DMS114 treated with DMSO at 0.1 percent for 48 hours (cell line): ENCODE measurements around the gene SLC15A1.
"Not testable (repeated sequence)": the region's sequence is repeated elsewhere in the genome, so short reads cannot be mapped to it uniquely, and the experiment has no call there.

Experiments
- DNase-seq: peaks from one replicate; lab custom pipeline; 2025; ENCODE audit not compliant: unreplicated experiment; lab: John Stamatoyannopoulos, UW

Gene SLC15A1

DNA sequence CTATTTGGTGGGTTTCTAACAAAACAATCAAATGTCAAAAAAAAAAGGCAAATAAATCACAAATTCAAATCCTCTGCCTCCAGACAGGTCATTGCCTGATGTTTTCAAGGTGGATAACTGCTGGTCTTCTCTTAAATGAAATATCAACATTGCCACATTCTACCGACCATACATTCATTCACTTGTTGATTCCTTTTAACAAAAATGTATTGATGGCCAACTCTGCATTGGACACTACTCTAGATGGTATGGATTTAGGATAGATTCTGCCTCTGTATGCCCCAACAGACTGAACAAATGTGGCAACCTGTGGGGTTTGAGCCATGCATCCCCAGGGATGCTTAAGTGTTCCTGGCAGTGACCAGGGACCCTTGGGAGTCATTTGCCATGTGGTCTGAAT is 88.0 kb downstream of the SLC15A1 start:
- no peak for DNase-seq

DNA sequence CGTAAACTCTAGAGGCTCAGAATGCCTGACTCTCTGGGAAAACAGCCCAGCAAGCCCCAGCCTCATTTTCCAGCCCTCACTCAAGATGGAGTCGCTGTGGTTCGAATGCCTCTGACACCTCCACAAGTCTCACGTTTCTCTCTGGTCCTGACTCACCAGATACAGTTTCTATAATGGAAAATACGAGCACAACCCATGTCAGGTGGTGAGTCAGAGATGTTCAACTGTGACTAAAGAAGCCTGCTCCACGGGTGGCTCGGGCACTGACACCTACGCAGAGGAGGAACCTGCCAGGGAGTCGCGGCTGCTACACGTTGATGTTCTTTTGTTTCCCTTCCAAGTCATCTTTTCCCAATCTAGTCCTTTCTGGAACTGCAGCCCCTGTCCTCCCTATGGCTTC is 88.4 kb downstream of the SLC15A1 start:
- DNase-seq: no peak

DNA sequence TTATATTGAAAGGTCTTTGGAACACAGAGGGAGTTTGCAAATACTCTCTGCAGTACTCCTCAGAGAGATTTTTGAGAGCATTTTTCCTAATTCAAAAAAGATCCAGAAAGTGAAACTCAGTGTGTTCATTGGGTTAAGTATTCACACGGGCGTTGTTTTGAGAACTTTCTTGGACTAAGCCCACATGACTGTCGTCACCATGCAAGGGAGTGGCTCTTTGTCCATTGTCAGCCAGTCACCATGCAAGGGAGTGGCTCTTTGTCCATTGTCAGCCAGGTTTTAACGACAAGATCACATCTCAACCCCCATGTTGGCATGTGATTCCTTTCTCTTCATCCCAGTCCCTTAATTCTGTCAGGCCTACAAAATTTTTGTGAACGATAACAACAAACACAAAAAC is 94.3 kb downstream of the SLC15A1 start:
- DNase-seq: no peak

DNA sequence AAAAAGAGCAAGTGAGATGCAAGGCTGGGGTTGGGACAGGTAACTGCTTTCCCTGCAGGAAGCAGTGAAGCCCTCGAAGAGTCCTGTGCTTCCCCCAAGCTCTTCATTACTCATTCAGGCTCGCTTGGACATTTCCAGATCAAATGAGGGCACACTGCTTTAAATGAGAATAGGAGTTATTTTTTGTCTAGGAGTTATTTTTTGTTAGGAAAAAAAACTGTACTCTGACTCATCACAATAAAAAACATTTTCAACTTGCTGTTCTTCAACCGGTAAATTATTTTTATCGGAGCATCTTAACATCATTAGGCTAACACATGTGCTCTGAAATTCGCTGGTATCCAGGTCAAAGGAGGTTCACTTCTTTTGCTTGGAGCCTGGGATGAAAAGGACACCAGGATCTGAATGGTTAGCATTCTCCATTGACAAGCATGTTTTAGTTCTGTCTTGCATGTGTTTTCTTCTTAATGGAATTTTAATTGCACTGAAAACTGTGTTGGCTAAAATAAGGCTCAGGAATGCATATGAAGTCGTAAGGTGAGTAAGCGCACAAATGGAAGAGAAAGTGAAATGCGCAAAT is 94.9 kb downstream of the SLC15A1 start:
- DNase-seq: no peak

DNA sequence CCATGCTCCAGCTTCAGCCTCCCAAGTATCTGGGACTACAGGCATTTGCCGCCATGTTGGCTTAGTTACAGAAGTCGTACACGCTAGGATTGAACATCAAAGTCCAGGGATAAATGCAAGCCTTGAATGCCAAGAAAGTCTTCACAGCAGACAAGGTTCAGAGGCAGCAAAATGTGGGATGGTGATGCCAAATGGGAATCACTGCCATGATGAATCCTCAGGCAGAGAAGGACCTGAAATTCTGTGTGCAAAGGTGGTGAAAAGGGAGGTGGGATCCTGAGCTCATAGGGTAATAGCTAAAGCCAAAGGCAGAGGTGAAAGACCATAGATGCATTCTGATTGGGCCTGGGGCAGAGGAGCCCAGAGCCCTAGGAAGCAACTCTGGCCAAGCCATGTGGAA is 96.2 kb downstream of the SLC15A1 start:
- no peak for DNase-seq

DNA sequence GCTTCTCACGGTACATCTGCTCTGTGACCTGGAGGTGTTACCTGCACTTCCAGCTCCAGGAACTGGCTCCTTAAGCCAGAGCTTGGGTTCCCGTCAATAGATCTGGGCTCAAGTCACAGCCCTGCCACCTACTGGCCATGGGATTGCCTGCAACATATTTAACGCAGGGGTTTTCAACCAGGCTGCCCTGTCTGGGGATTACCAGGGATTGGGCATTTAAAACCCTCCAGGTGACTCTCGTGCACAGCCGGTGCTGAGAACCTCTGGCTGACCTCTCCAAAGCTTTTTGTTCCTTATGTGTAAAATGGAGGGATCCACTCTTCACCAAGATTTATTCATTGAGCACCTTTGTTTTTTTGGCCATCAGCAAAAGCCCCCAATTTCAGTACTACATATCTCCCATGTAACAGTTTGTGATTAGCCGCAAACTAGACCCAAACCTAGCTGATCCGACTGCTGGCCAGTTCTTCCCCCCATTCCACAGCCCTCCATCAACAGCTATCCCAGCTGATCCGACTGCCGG is 98.9 kb downstream of the SLC15A1 start:
- peak; percentile 20 for DNase-seq

DNA sequence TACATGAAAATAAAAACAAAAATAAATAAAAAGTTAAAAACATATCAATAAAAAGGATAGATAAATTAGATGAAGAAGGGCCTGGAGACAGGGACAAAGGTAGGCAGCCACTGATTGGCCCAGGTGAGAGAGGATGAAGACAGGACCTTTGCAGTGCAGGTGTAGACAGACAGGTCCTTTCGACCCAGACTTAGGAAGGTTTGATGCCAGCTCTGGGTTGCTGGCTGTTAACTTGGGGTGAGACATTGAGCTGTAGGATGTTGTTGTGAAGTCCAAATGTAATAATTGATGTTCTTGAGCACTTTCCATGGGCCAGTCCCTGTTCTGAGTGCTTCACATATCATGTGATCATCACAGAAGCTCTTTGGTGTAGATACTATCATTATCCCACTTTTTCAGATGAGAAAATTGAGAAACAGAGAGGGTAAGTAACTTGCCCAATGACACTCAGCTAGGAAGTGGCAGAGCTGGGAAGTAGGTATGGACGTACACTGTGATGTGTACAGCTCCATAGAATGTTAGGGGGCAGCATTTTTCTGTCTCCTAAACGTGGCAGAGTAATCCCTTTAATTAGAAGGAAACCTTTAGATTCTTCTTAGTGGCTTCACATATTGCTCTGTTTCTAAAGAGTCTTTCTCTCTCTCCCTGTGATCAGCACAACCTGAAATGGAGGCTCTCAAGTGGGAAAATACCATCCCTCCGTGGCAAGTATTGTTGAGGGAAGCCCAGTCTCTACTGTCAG is 99.6 kb downstream of the SLC15A1 start:
- DNase-seq: no peak

DNA sequence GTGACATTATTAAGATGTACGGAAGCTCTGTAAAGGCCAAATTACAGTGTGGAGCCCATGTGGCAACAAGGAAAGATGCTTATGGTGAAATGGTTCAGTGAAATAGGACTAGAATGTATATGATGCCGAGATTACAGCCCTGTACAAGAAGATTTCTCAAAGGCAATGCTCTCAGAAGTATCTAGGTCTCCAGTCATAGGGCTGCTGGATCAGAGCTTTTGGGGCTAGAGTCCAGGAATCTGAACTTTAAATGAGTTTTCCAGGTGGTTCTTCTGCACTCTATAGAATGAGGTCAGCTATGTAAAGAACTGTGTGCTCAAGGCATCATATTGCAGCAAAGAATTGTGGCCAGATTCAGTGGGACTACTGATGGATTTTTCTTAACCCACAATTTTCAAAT is 100.2 kb downstream of the SLC15A1 start:
- DNase-seq: no peak

DNA sequence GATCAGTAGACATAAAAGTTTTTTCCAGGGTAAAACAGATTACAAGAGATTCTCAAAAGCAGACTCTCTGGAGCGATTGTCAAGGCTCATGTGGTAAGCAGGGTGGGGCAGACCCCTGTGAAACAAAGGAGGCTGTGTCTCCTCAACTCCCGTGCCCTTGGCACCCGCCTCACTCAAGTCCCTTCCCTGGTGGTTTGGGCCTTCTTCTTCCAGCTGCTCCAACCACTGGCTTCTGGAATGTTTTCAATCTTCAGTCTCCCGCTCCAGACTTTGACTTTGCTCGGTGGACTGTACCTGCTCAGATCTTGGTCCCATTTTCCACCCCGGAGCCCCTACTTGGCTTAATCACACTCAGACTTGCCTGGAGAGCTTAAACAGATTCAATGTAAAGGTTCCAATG is 100.7 kb downstream of the SLC15A1 start:
- no peak for DNase-seq

DNA sequence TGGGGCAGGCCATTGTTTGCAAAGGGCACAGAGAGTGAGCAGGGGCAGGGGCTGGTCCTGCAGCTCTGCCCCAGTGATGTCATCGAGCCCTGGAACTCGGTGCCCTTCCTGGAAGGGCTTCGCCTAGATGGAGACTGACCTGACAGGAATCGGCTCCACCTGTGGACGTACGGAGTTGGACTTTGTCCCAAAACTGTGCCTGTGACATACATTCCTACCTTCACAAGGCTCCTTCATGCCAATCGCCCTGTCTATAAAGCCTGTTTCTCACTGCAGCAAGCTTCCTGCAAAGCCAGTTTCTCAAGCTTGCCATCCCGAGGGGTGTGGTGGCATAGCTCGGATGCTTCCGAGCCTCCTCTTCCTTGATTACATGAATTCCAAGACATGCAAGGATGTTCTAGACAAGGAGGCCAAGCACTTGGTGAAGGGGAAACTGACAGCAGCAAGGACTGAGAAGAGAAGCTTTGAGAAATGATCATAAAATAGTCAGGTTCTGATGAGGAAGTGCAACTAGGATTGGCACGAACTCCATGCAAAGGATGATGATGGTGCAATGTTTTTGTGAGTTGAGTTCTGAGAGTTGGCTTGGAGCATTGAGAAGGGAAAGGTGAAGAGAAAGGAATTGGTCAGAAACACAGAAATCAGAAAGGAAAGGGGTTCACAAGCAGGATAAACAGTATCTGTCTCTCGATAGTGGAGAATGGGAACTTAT is 101.9 kb downstream of the SLC15A1 start:
- no peak for DNase-seq

DNA sequence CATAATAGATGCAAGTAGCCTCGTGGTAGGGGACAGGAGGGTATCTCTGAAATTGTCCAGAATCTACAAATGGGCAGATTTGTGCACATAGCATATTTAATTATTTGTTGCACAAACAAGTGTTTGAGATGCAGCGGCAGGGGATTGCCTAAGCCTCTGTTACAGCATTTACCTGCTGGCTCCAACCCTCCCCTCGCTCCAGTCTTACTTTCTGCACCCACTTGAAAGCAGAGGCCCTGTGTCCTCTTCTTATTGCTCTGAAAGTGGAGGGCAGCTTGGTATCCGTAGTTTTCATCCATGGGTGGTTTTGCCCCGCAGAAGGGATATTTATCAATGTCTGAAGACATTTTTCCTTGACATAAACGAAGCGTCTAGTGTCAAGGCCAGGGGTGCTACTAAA is 102.6 kb downstream of the SLC15A1 start:
- no peak for DNase-seq

DNA sequence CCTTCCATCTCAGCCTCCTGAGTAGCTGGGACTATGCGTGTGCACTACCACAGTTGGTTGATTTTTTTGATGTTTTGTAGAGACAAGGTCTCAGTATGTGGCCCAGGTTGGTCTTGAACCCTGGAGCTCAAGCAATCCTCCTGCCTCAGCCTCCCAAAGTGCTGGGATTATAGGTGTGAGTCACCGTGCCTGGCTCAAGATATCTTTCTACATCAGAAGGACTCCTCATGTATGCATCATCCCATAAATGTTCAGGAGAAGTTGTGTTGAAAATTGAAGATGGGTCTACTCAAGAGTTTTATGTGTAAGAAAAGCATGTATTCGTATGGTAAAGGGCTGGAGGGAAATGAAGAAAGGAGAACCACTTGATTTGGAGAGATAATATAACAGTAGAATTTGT is 103.8 kb downstream of the SLC15A1 start:
- no peak for DNase-seq

DNA sequence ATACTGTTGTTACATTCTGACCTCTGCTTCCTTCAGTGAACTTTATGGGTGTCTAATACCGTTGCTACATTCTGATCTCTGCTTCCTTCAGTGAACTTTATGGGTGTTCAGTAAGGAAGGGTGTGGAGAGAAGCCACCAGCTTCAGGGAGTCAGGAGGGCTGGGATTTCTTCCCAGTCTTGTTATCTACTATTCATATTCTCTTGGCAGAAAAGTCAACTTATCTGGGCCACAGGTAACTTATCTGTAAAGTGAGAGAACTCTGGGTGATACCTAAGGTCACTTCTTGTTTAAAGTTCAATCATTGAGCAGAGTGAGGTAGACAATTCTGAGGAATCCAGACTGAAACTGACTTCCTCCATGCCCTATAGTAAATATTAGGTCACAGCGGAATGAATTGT is 104.3 kb downstream of the SLC15A1 start:
- no peak for DNase-seq

DNA sequence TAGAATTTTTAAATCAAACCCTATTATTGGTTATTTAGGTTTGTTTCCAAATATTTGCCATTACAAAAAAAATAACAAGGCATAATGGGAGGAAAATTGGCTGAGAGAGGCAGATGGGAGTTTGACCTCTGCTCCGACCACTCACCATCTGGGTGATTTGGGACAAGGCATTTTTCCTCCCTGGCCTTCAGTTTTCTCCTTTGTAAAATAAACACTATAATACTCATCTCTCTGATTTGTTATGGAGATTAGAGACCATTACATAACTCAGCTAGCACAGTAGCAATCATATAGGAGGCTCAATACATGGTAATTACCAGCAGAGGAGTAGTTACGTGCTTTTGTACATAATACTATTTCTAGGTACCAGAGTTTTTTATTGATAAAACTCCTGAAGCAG is 105.4 kb downstream of the SLC15A1 start:
- DNase-seq: no peak

DNA sequence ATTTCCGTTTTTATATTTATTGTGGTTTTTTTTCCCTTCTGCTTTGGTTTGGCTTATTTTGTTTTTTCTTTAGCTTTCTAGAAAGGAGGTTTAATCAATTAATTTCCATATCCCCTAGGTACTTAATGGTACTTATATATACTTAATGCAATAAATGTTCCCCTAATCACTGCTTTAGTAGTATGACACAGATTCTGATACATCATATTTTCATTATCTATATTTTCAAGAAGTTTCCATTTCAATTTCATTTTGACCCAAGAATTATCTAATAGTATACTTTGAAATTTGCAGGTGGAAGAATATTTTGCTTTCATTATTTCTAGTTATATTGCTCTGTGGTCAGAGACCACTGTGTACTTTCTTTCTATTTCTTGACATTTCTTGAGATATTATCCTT is 109.0 kb downstream of the SLC15A1 start:
- no peak for DNase-seq

DNA sequence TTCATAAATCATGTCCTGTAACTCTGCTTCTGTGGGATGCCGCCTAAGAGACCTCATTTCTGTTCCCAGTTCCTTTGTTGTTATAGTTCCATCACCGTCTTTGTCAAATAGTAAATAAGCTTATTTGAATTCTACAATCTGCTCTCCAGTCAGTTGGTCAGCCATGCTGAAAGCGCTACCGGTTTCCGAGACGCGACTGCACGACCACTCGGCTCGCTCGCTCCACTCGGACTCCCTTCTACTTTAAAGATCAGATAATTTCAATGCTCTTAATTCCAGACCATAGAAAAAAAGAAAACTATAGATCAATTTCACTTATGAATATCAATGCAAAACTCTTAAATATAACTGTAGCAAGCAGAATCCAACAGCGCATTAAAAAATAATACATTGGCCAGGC is 111.4 kb downstream of the SLC15A1 start:
- DNase-seq: no peak

DNA sequence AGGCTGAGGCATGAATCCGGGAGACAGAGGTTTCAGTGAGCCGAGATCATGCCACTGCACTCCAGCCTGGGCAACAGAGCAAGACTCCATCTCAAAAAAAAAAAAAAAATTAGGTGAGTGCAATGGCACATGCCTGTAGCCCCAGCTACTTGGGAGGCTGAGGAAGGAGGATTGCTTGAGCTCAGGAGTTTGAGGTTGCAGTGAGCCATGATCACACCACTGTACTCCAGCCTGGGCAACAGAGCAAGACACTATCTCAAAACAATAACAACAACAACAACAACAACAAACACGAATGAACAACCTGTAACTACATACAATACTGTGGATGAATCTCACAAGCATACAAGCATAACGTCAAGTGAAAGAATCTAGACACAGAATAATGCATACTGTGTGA is 112.7 kb downstream of the SLC15A1 start:
- not testable (repeated sequence) for DNase-seq

DNA sequence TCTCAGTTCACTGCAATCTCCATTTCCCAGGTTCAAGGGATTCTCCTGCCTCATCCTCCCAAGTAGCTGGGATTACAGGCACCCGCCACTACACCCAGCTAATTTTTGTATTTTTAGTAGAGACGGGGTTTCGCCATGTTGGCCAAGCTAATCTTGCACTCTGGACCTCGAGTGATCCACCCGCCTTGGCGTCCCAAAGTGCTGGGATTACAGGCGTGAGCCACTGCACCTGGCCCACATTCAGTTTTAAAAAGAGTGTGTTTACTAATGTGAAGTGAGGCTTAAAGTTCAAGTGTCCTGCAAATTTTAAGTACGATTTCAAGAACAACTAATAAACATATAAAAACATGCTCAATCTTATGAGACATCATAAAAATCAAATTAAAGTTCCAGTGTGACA is 114.1 kb downstream of the SLC15A1 start:
- not testable (repeated sequence) for DNase-seq
